Suppressor macrophage (primary cell): ENCODE measurements around the gene PRKN.

Experiments used
- DNase-seq, 4 experiments: peaks; one replicate each; pipeline ENCODE4 v3.0.0-alpha.2; 2020 to 2022

PRKN gene

GRCh38 chr6:162230147-162230752 is 497.3 kb downstream of the PRKN start:
- DNase-seq = peak in 3 of 4 experiments; percentile 8 to 29 (median 9)

DNA sequence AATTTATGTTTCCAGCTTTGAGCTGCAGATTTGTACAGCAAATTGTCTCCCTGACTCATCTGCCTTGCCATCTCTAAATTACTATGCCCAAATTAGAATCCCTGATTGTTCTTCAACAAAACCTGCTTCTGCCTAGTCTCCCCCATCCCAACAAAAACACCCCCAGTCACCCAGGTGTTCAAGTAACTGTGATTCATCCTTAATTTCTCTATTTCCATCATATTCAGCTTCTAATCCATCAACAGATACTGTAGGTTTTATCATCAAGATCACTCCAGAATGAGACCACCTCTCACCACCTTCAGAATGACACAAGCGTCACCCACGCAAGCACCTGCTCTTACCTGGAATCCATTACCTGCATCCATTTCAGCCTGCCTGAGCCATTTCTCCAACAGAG is 498.5 kb downstream of the PRKN start:
- DNase-seq = no peak

DNA sequence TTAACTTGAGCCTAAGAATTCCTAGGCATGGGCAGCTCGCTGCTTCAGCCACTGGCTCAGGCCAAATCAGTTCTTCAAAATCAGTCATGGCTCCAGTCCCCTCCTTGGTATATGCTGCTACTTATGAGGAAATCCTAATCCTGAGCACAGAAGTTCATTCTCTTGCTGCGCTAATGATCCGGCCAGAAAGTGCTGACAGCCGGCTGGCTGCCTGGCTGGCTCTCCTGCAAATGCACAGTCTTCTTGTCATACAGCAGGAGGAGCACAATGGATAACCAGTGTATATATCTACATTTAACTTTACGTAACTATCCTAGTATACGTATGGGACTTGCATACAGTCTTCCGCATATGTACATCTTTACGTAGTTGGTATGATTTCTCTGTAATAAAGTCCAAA is 500.8 kb downstream of the PRKN start:
- DNase-seq = no peak

DNA sequence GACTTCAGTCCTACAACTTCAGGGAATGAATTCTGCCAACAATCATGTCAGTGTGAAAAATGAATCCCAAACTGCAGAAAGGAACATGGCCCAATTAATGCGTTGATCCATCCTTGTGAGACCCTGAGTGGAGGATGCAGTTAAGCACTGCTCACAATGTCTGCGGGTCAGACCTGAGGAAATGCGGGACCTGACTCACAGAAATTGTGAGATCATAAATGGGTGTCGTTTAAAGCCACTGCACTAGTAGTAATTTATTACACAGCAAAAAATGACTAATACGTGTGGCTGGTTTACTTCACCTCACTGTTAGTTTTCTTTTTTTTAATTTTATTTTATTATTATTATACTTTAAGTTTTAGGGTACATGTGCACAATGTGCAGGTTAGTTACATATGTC is 505.0 kb downstream of the PRKN start:
- DNase-seq = no peak

DNA sequence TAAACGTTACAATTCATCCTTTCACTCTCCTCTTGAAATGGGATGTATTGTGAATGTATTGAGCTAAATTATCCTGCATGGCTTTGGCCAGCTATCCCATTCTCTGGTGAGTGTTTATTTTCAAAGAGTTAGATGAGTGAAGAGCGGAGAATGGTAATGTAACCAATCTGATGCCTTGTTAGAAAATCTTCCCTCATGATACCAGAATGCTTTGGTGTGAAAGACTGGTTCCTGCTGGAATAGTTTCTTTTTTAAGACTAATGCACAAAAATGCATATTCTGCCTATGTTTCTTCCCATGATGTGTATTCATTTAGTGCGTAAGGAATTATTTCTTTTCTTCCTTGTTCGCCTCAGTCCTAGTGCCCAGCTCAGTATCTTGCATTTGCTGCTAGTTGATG is 506.7 kb downstream of the PRKN start:
- no peak for DNase-seq

DNA sequence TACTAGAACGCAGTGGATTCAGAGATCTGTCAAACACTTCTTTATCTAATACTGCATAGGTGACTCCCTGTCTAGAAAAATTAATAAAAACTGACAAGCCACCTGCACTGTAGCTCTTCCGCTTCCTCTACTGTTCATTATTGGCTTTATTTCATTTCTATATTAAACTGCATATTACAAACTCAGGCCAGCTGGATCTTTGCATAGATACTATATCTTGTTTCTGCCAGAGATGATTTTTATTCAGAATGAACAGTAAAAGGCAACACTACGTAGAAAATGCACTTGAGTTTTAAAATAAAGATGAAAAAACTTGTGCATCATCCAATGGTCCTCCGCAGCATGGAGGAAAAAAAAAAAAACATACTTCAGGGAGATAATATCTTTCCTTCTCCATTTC is 508.3 kb downstream of the PRKN start:
- no peak for DNase-seq

DNA sequence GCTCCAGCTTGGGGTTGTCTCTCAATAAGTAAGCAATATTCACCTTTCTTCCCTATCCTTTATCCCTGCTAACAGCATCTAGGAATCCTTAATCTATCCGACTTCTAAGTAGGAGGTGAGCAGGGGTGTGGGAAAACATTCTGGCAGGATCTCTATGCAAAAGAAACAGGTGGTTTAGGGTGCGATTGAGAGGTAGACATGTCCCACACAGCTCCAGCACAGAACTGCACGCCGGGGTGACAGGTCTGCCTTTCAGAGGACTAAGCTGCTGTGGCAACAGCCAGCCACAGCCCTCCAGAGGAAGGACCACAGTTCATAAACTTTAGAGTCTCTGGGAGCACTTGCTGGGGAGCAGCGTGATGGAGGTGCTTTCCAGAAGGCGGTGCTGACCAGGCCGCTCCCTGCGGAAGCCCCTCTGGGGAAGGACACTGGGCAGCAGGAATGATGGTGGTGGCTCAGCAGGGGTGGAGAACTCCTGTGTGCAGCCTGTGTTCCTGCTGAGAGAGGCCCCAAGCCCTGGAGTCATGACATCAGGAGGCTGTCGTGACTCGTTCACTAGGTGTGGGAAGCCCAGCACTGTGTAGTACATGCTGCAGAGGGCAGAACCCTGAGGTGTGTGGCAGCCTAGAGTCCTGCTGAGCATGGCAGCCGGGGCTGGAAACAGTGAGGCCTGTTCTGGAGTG is 509.6 kb downstream of the PRKN start:
- DNase-seq = no peak

DNA sequence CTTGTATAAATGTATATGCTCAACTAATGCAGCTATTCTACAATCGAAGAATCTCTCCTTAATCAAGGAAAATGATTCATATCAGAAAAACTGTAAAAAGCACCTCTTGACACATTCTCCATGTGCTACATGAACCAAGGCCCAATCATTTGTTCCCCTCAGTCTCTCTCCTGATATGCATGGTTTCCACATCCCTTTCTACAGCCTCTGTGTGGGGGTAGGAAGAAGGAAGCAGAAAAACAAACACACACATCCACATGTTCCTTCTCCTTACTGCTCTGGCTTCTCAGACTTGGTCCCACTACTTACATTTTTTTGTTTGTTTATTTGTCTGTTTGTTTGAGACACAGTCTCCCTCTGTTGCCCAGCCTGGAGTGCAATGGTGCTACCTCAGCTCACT is 510.5 kb downstream of the PRKN start:
- peak in 3 of 4 experiments; percentile 34 to 55 (median 47) for DNase-seq

GRCh38 chr6:162211777-162212176 is 515.8 kb downstream of the PRKN start:
- no peak for DNase-seq

- DNase-seq = no peak
These were observed 516.5 kb downstream of the PRKN start for GRCh38 chr6:162211022-162211421.

GRCh38 chr6:162203287-162203686 is 524.3 kb downstream of the PRKN start:
- no peak for DNase-seq

- DNase-seq = no peak
These were observed 526.4 kb downstream of the PRKN start for GRCh38 chr6:162200945-162201690.

DNA sequence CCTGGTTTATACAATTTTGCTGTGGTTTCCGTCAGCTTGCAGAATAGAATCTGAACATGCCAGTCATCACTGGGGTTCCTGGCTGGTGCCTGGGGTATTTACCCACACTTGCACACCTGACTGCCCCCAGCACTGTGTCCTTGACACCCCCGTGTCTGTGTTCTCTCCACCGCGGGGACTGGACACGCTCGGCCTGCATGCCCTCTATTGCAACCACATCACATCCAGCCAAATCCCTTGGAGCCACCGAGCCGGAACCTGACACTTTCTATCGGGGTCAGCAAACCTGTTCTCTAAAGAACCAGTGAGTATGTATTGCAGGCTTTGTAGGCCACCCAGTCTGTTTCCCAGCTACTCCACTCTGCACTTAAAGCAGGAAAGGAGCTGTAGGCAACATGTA is 527.5 kb downstream of the PRKN start:
- DNase-seq = no peak

DNA sequence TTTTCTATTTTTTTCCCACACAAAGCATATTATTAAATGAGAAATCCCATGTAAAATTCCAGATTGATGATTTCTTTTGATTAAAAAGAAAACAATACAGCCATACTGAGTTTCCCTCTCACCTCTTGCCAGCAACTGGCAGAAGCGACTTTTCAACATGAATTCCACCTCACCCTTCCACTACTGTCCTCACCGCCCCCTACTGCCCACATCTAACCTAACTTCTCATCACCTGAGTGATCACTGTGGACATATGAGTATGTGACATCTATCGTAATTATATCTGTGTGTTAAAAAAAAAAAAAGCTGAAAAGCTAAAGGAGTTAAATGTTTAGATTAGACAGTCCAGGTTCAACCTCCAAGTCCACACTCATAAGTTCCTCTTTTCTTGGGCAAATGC is 528.6 kb downstream of the PRKN start:
- DNase-seq = no peak

GRCh38 chr6:162198076-162198475 is 529.5 kb downstream of the PRKN start:
- no peak for DNase-seq

DNA sequence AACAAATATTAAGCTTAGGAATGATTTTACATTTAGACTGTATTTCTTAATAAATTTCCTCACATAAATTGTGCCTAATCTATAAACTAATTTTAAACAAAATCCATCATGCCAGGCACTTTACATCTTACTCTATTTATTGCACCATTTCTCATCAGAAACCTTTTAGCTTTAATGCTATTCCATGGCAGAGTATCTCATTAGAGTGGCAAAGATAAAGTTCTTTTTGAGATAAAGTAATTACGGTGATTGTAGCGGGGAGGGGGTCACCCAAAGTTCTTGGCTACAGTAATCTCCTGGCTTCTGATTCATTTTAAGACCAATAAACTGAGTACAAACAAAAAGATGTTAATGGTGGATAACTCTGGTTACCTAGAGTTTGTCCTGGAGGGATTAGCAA is 532.1 kb downstream of the PRKN start:
- no peak for DNase-seq

DNA sequence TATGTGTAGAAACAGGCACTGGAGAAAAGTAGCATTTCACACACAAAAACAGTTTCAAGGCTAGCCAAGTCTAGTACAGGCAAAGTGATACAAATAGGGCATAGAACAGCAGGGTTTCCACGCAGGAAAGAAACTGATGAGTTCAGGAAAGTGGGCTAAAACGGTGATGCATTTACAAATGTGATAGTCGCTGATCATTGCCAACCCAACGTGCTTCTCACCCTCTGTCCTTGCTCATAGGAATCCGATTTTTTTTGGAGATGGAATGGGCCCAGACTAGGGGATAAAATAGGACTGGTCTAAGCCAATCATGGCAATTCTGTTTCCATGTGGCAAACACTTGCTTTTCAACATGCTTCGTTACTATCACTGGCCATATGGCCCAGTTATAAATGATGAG is 536.6 kb downstream of the PRKN start:
- no peak for DNase-seq

- no peak for DNase-seq
These were observed 540.2 kb downstream of the PRKN start for GRCh38 chr6:162187168-162187935.

- DNase-seq = peak; percentile 64 to 88 (median 72)
These were observed 543.1 kb downstream of the PRKN start for GRCh38 chr6:162184465-162184864.

GRCh38 chr6:162181741-162182401 is 545.7 kb downstream of the PRKN start:
- DNase-seq = peak in 2 of 4 experiments; percentile 65 to 83

- DNase-seq = peak in 2 of 4 experiments; percentile 14 to 22
These were observed 546.5 kb downstream of the PRKN start for GRCh38 chr6:162181111-162181510.

- peak in 3 of 4 experiments; percentile 34 to 41 (median 36) for DNase-seq
These were observed 548.2 kb downstream of the PRKN start for GRCh38 chr6:162179196-162179951.
